Hematopoietic multipotent progenitor cell treated with erythropoietin and hydrocortisone succinate and interleukin-3 and kit ligand, for 6 days (in vitro differentiated cells): ENCODE results near the gene CLSTN2.

Experiments used
- DNase-seq: peaks from one replicate; pipeline ENCODE4 v3.0.0-alpha.2; 2015

Gene CLSTN2

DNA sequence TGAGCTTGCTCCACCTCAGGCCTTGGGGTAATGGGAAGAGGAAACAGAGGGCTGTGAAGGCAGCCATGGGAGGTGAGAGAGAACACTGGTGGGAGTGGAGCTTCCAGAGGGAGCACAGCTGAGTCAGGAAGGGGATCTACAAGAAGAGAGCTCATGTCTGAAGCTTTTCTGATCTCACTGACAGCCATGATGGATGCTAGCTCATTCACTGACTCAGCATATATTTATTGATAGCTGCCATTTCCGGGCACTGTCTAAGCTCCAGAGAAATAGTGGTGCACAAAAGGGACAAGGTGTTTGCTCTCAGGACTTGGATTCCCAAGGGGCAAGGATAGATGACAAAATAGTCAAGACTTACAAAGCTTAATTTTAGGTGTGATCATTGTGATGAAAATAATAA is 218.8 kb downstream of the CLSTN2 start:
- no peak for DNase-seq

DNA sequence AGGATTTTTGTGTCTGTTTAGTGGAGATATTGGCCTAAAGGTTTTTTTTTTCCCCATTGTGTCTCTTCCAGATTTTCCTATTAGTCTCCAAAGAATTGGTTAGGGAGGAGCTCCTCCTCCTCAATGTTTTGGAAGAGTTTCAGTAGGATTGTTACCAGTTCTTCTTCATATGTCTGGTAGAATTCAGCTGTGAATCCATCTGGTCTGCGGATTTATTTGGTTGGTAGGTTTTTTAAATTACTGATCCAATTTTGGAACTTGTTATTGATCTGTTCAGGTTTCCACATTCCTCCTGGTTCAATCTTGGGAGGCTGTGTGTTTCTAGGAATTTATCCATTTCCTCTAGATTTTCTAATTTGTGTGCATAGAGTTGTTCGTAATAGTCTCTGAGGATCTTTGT is 222.2 kb downstream of the CLSTN2 start:
- DNase-seq = no peak

DNA sequence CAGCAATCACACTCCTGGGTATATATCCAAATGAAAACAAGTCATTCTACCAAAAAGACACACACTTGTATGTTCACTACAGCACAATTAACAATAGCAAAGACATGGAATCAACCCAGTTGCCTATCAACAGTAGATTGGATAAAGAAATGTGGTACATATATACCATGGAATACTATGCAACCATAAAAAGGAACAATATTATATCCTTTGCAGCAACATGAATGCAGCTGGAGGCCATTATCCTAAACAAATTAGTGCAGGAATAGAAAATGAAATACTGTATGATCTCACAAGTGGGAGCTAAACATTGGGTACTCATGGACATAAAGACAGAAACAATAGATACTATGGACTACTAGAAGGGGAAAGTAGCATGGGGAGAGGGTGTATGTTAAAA is 224.7 kb downstream of the CLSTN2 start:
- no peak for DNase-seq

DNA sequence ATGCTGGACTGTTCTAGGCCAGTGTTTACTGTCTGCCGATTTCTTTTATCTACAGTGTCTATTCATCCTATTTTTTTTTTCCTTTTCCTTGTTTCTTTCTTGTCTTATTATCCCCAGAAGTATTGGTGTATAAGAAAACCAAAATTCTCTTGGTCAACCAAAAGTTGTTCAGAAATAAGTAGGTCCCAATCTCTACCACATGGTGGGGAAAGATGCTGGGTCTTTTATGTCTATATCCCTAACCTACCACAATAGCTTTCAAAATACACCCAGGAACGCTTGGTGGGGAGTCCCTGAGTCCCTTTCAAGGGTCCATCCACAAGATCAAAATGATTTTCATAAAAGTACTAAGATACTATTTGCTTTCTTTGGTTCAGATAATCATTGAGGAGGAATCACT is 225.6 kb downstream of the CLSTN2 start:
- no peak for DNase-seq

DNA sequence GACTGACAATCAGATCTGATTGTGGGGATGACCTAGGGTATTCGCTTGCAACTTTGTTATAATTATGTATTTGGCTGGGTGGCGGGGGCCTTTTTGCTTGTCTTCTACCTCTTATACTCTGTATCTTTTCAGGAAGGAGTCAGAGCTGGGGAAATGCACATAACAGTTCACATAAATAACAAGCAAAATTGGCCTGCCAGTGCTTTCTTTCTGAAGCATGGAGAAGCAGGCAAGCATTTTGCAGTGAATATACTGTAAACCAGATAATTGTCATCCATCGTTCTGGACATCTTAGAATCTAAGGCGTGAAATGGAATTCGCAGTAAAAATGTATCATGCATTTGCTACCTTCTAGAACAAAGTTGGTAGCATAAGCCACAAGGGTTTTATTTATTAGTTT is 227.6 kb downstream of the CLSTN2 start:
- DNase-seq = no peak

DNA sequence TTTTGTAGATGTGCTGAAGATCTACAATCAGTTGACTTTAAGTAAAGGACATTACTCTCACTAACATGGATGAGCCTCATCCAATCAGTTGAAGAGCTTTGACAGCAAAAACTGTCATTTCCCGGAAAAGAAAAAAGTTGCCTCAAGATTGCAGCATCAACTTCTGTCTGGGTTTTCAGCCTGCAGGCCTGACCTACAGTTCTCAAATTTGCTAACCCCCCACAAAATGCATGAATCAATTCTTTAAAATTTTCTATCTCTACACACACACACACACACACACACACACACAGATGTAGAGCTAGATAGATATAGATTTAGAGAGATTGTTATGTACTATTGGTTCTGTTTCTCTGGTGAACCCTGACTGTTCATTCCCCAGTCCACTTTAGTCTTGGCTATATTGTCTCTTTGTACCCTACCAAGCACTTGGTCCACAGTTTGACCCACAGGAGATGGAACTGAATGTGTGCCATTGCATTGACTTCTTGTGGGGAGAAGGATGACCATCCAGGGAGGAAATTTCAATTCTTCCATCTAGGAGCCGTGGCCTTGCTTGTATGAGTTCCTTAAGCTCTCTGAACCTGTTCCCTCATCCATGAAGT is 228.3 kb downstream of the CLSTN2 start:
- no peak for DNase-seq

DNA sequence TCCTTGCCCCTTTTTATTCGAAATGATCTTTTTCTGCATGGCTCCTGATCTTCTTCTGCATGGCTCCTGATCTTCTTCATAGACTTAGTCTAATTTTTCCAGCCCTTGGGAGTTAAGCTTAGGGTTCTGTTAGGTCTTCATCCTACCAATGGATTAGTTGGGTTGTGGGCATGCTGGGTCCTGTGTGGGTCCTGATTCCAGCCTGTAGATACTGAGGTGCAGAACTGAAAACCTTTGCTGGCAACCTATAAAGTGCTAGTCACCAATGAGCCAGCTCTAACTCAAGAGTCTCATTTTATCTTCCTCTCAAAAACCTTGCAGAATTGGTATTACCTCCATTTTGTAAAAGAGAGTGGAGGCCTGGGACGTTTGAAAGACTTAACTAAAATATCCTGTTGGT is 229.2 kb downstream of the CLSTN2 start:
- DNase-seq = no peak

DNA sequence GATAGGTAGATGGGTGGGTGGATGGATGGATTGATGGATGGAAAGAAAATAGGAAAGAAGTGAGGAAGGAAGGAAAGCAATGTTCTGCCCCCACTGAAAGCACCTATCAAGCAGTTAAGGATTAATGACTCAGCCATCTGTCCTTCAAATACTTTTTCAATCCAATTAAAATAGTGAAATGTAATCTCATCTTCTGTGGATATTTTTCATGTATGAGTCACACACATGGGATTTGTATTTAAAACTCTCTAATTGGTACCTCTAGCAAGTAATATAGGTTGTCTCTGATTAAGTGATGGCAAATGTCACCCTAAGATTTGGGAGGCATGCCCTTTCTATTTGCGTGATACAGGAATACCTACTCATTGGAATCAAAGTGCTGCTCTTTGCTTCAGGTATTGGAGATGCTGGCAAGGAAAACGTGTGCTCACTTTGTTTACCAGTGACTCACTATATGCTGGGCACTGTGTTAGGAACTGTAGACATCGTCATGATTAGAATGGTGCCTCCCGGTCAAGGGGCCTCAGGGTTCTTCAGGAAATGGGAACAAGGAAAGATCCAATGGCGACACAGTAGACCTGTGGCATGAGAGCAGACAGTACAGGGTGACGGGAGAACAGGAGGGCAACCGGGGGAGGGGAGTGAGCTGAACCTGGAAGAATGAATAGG is 230.1 kb downstream of the CLSTN2 start:
- no peak for DNase-seq

DNA sequence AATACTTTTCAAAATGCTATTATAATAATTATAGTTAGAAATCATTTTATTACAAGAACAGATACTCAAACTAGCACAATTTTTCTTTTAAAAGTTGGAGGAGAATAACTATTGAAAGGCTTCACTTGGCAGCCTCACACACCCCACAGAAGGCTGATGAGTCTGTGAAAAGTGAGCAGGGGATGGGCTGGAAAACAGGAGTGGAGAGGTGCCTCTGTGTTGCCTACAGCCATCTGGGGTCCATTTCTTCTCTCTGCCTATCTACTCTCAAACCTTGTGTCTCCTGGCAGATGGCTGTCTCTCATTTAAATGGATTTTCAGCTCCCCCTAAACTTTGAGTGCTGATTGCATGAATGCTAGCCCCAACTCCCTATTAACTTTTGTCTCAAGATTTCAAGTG is 230.8 kb downstream of the CLSTN2 start:
- no peak for DNase-seq

DNA sequence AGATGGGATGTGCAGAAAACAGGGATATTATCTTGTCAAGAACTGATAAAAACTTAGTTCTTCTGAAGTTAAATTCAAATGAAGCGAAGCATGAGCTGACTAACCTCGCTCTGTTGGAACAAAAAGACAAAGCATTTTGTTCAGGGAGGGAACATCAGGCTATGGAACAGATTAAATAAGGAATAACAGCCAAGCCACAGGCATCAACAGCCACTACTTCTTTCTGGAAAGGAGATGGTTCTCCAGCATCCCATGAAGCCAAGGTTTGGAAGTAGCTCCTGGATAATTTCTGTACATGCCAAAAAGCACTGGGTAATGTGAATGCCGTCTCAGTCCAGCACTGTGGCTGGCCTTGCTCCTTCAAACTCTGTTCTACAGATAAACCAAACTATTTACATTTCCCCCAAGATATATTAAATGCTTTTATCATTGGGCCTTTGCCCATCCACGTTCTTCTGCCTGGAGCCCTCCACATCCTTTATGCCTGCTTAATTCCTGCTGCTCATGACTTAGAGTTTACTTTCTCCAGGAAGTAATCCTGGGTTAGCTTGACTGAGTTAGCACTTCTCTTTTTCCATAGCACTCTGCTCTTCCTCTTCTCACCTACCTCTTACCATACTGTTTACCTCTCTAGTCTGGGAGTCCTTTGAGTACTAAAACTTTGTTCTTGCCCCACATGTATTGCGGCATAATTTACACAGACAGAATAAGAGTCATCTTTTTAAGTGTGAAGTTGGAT is 232.0 kb downstream of the CLSTN2 start:
- no peak for DNase-seq

DNA sequence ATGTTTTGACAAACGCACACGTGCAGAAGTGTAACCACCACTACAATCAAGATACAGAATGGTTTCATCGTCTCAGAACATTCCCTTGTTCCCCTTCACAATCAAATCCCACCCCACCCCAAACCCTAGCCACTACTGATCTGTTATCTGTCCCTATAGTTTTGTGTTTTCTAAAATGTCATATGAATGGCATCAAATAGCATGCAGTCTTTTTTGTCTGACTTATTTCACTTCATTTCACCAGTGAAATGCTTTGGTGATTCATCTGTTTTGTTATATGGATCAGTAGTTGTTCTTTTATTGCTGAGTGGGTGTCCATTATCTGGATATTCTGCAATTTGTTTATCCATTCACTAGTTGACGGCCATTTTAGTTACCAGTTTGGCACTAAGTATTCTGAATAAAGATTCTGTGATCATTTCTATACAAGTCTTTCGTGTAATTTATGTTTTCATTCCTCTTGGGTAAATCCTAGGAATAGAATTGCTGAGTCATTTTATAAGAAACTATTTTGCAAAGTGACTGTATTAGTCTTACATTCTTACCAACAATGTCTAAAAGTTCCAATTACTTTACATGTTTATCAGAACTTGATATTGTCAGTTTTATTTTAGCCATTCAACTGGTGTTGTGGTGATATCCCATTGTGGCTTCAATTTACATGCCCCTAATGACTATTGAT is 232.8 kb downstream of the CLSTN2 start:
- no peak for DNase-seq

DNA sequence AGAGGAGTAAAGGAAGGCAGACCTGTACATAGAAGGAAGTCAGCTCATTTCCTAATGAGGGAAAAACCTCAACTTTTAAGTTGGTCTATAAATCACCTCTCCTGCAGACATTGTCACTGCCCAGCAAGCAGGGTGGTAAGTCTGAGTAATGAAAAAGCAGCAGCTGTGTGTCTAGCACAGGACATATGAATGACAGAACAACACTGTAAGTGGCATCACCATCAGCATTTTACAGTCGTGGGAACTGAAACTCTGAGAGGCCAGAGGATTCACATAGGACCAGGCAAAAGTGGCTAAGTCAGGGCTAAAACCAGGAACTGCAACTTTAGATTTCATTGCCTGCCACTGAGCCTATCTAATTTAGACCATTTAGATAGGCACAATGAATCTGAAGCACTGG is 235.6 kb downstream of the CLSTN2 start:
- no peak for DNase-seq

DNA sequence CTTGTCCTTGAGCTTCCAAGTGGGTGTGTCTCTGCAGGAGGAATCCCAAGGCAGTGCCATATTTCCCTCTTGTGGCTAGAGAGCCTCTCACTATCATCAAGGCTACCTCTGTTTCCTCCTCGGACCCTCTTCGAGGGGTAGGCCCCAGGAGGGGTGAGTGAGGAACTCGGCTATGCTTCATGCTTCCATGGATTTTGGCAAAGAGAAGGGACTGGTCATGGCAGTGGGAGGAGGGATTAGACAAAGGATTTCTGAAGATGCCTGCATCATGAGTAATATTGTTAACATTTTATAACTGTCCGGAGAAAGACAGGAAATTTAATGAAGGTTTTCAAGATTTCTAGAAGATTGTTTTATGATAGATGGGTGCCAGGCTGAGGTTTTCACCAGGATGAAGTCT is 241.5 kb downstream of the CLSTN2 start:
- DNase-seq = no peak

DNA sequence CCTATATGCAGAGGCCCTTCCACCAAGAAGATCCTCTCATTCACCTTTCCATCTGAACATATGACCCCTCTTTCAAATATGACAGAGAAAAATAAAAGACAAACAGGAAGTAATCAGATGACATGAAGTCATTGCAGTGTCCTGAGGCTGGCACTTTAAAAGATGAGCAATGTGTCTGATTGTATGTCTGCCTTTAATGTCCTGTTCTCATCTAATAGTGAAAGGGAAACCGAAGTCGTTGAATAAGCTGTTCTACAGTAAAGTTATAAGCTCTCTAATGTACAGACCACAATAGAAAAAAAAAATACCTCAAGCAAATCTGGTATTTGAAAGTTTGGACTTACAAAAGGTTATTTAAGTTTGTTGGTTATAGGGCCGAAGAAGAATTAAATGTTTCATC is 243.0 kb downstream of the CLSTN2 start:
- DNase-seq = no peak

DNA sequence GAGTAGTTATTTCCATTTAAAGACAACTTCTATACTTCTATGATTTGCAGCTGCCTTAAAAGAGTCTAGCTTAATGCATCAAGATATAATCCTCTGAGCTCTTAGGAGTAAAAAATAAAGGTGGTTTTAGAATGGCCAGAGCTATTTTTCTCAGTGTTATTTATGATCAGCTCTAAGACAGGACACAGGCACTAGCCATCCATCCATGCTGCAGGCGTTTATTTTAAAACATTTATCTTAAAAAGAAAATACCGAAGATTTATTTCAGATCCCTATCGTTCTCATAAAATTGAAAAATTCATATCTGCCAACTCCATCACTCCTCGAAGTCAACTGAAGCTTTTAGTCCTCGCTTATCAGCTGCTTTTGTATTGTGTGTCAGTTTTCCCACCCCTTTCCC is 243.5 kb downstream of the CLSTN2 start:
- DNase-seq = no peak

DNA sequence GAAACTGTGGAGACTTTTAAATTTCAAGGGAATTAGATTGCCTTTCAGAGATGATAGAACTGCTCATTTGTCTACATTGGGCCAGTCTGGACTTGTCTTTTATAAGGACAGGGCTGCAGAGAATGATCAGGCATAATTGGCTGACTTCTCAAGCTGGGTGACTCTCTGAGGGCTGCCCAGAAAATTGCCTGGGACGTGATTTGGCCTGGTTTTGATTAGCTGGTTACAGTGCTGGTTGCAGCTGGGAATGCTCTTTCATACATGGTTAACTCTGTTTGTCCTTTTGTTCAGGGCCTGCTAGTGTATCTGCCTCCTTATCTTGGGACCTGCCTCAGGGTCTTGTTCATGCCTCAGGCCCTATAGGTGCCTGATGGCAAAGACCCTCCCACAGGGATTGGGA is 245.6 kb downstream of the CLSTN2 start:
- DNase-seq = no peak

DNA sequence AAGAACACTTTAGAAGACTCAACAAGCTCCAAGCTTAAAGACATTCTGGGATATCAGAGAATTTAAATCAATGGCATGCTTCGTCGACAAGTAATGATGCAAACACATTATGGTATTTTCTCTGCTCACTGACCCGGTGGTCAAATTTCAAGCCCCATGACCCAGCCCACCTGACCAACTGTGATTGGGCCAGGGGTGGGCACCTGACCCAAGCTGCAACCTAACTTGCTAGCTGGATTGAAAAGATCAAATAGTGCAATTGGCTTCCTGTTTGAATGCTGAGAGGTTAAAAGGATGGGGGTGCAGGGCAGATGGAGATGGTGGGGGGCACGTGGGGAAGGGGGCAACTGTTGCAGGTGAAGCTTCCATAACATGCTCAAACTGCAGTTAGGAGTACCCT is 250.4 kb downstream of the CLSTN2 start:
- DNase-seq = no peak

DNA sequence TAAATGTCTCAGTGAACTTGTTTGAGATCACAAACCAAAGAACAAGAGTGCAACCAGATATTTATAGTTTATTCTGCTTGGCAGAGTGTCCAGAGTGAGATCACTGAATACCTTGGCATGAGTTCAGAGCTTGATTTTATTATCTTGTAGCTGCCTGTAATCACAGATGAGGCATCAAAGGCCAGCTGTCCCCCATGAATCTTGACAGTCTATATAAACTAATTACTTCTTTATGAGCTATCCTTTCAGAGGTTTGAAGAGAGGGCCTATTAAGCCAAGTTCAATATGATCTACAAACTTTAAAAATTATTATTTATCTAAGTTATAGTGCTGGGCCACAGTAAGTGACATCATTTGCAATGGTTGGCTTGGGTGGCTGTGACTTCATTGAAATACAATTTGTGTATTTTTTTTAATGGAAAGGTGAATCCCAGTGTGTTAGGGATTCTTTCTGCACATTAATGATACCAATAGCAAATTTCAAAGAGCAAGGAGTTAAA is 251.5 kb downstream of the CLSTN2 start:
- DNase-seq = no peak

DNA sequence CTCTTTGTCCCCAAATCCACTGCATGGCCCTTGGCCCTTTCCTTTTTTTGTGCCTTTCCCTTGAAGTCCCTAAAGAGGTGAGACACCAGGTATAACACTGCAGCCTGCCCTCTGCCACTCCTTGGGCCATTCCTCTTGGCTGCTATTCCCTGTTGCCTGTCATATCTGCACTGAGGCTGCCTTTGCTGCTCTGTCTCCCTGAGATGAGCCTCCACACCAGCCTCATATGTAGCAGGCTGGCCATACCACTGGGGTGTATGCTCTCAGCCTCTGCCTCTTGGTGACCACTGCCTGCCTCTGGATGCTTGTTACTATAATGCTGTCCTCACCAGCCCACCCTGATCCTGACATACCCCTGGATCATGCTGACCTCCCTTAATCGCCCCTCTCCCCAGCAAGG is 252.0 kb downstream of the CLSTN2 start:
- no peak for DNase-seq

DNA sequence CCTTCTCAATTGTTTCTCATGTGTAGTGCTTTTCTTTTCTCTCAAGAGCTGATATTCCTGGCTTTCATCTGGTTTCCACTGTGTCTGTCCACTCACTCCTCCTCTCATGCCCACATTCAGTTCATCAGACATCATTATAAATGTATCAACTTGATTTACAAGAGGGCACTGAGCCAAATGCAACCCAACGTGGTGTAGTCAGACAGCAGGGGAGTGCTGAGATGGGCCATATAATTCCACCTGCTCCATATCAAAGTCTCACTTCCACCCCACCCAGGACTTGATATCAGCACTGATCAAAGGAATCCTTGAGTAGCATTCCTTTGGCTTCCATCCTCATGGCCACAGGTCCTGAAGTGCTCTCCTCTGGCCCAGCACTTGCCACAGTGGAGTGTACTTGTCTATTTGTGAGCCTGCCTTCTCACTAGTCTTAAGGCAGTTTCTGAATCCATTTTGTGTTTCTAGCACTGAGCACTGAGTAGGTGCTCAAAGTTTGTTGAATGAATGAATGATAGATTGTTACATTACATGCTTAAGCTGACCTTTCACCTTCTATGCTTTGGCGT is 252.8 kb downstream of the CLSTN2 start:
- DNase-seq = no peak

DNA sequence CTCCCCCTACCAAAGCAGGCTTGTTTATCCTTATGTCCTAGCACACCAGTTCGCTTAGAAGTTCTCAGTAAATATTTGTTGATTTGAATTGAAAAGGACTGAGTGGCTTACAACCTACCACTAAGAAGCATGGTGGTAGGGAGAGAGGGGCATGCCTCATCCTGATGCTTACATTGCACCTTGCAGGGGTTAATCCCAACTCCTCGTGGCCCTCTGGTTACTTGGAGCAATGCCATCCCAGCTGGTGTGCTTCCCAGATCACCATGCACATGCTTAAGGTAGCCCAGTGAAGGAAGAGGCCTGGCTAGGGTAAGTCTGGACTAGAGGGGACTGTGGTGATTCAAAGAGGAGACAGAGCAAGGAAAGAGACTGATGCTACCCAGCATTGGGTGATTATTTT is 253.3 kb downstream of the CLSTN2 start:
- no peak for DNase-seq

DNA sequence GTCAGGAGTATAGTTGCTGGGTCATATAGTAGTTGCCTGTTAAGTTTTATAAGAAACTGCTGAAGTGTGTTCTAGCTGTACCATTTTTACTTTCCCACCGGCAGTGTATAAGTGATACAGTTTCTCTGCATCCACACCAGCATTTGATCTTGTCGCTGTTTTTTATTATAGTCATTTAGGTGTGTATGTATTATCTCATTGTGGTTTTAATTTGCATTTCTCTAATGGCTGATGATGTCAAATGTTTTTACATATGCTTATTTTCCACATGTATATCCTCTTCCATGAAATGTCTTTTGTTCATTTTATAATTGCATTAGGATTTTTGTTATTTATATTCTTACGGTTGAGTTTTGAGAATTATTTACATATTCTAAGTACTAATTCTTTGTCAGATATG is 254.3 kb downstream of the CLSTN2 start:
- no peak for DNase-seq

DNA sequence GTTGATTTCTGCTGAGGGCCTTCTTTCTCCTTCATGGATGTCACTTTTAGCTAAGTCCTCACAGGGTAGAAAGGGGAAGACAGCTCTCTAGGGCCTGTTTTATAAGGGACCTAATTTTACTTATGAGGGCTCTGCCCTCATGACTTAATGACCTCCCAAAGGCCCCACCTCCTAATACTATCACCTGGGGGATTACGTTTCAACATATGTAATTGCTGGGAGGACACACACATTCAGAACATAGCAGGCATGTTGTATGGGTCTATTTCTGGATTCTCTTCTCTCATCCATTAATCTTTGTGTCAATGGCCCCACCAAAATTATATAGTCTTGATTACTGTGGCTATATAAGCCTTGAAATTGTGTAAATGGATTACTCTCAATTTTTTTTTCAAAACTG is 255.0 kb downstream of the CLSTN2 start:
- no peak for DNase-seq
